ENCODE data around the gene PHGDH. TPM values are rescaled to one million over a fixed set of nuclear protein-coding genes. Genes with fewer than 3 reads are reported as not detected.

PHGDH gene
- total and polyA plus RNA-seq, 2 experiments from 2014 or later, result 86.9 to 89.8 TPM

- no peak for TF ChIP-seq CTCF (IDR thresholded peaks at IDR 0.05; ENCODE audit: low read depth, low read length)
- Histone ChIP-seq H3K27me3 (no peaks in the 10 kb centered on the region), H3K4me3 (no peak overlapping the region), H3K4me1 (ENCODE audit: low read depth) (peaks cover 12% of the 10 kb centered on the region), H3K36me3 (no peaks in the 10 kb centered on the region), H3K27ac (no peak overlapping the region), H3K9me3 (ENCODE audit: low read depth) (no peaks in the 10 kb centered on the region)
- DNase-seq (ENCODE audit: low read depth in 1 of 2, low spot score in 1 of 2), result peak in 1 of 2 donors; percentile 25
Measured at GRCh38 chr1:119747451-119747850, 35.7 kb downstream of the PHGDH start.

GRCh38 chr1:119748040-119748439 is 36.3 kb downstream of the PHGDH start:
- Histone ChIP-seq H3K4me1 (ENCODE audit: low read depth) (peaks cover 12% of the 10 kb centered on the region), H3K27ac (no peak overlapping the region), H3K27me3 (no peaks in the 10 kb centered on the region), H3K4me3 (no peak overlapping the region), H3K9me3 (ENCODE audit: low read depth) (no peaks in the 10 kb centered on the region), H3K36me3 (no peaks in the 10 kb centered on the region)
- TF ChIP-seq CTCF (IDR thresholded peaks at IDR 0.05; ENCODE audit: low read depth, low read length), result no peak
- DNase-seq (ENCODE audit: low read depth in 1 of 2, low spot score in 1 of 2), result peak in 1 of 2 donors; percentile 23

DNA sequence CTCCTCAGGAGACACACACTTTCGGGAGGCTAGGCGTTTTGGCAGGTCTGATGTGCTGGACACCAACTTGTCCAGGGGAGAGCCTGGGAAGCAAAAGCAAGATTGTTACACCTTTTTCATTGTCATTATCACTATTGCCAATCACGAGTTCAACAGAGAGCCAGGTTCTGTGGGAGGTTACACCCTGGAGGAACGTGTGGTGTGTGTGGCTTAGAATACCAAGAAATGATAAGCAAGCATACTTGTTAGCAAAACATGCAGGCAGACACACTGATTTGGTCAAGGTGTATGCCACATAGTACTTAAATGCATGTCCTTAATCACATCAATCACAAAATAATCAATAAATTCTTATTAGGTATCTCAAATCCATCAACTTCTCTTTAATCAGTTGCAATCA is 40.9 kb downstream of the PHGDH start:
- no peaks in the 10 kb centered on the region for H3K9me3 ChIP-seq (ENCODE audit: low read depth)
- no peak overlapping the region for H3K27ac ChIP-seq
- H3K36me3 ChIP-seq, result no peaks in the 10 kb centered on the region
- no peaks in the 10 kb centered on the region for H3K27me3 ChIP-seq
- no peak for TF ChIP-seq CTCF (IDR thresholded peaks at IDR 0.05; ENCODE audit: low read depth, low read length)
- no peak overlapping the region for H3K4me3 ChIP-seq
- peaks cover 7% of the 10 kb centered on the region for H3K4me1 ChIP-seq (ENCODE audit: low read depth)
- no peak for DNase-seq (ENCODE audit: low read depth in 1 of 2, low spot score in 1 of 2)

DNA sequence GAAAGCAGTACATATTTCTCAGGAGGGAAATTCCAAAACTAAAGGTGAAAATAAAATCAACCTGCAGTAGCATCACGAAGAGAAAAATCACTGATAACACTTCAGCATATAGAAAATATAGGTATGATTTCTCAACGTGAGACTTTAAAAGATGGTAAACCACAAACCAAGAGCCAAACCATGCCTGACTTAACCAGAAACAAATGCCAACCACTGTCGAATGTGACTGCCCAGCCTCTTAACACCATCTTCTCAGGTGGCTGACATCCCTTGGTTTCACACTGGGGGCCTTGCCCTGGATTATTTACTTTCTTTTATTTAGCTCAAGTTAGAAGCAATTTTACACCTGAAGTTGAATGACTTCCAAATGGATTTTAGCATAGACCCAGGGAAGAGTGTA is 46.9 kb downstream of the PHGDH start:
- Histone ChIP-seq H3K27me3 (no peaks in the 10 kb centered on the region), H3K4me3 (no peak overlapping the region), H3K9me3 (ENCODE audit: low read depth) (no peaks in the 10 kb centered on the region), H3K4me1 (ENCODE audit: low read depth) (no peaks in the 10 kb centered on the region), H3K27ac (no peak overlapping the region), H3K36me3 (no peaks in the 10 kb centered on the region)
- DNase-seq (ENCODE audit: low read depth in 1 of 2, low spot score in 1 of 2), result no peak
- no peak for TF ChIP-seq CTCF (IDR thresholded peaks at IDR 0.05; ENCODE audit: low read depth, low read length)

DNA sequence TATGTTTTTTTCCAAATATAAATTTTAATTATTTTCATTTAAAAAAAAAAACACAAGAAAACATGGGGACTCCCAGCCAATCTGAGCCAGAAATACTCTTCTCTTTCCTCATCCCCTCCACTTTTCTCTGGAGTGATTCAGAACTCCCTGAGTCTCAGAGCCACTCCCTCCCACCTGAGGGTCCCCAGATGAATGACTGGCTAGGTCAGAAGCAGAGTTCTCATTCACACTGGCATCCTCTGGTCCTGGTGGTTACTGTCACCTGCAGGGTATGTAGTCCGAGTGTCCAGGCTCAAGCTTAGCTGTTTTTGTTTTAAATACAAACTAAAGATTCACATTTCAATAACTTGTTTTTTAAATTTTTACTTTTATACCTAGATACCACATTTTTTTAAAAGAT is 50.7 kb downstream of the PHGDH start:
- H3K27ac ChIP-seq, result no peak overlapping the region
- no peak overlapping the region for H3K4me3 ChIP-seq
- H3K36me3 ChIP-seq, result no peaks in the 10 kb centered on the region
- H3K9me3 ChIP-seq (ENCODE audit: low read depth), result no peaks in the 10 kb centered on the region
- peaks cover 5% of the 10 kb centered on the region for H3K4me1 ChIP-seq (ENCODE audit: low read depth)
- TF ChIP-seq CTCF (IDR thresholded peaks at IDR 0.05; ENCODE audit: low read depth, low read length), result no peak
- DNase-seq (ENCODE audit: low read depth in 1 of 2, low spot score in 1 of 2), result no peak
- no peaks in the 10 kb centered on the region for H3K27me3 ChIP-seq

- no peak for TF ChIP-seq CTCF (IDR thresholded peaks at IDR 0.05; ENCODE audit: low read depth, low read length)
- no peak for DNase-seq (ENCODE audit: low read depth in 1 of 2, low spot score in 1 of 2)
- no peaks in the 10 kb centered on the region for H3K36me3 ChIP-seq
- no peak overlapping the region for H3K4me3 ChIP-seq
- no peak overlapping the region for H3K27ac ChIP-seq
- H3K9me3 ChIP-seq (ENCODE audit: low read depth), result no peaks in the 10 kb centered on the region
- peaks cover 5% of the 10 kb centered on the region for H3K4me1 ChIP-seq (ENCODE audit: low read depth)
- H3K27me3 ChIP-seq, result no peaks in the 10 kb centered on the region
Measured at GRCh38 chr1:119762953-119763352, 51.2 kb downstream of the PHGDH start.
